HEK293 (cell line): ENCODE data around the gene GSG1L.

ENCODE experiments used
- CTCF ChIA-PET: fragments of 350-600 bp; formaldehyde crosslinking; extraction: SDS; loops from one replicate; lab custom pipeline; 2021; ENCODE audit warnings: antibody characterized with exemption; lab: Yijun Ruan, JAX
- POLR2A ChIA-PET: fragments of 300-600 bp; formaldehyde crosslinking; extraction: SDS; loops from one replicate; lab custom pipeline; 2020; ENCODE audit warnings: antibody characterized with exemption, inconsistent platforms; lab: Yijun Ruan, JAX
- H3K27ac ChIP-seq: fragments of 200-500 bp; sonication (Bioruptor generic); 2 replicates; pipeline ENCODE4 v1.5.1; 2014; ENCODE audit warnings: low read depth, low read length, control low read depth, inconsistent platforms; ENCODE audit errors: extremely low read depth
- H3K36me3 ChIP-seq, 2 experiments: fragments of 200-500 bp in 1 of 2; sonication (Bioruptor generic) in 1 of 2; 1 replicate in 1 of 2; 2 replicates in 1 of 2; pipeline ENCODE4 v1.5.1; 2014 to 2017; ENCODE audit warnings: inconsistent platforms in 2 of 2, low read length in 2 of 2; ENCODE audit not compliant: control insufficient read depth in 2 of 2, insufficient read depth in 1 of 2
- H3K4me1 ChIP-seq: fragments of 200-500 bp; sonication (Bioruptor generic); 2 replicates; pipeline ENCODE4 v1.5.1; 2014; ENCODE audit warnings: mild to moderate bottlenecking, low read length, inconsistent platforms; ENCODE audit not compliant: control insufficient read depth, insufficient read depth
- H3K4me3 ChIP-seq: 2 replicates; pipeline ENCODE4 v1.5.1; 2011; ENCODE audit warnings: low read depth, mild to moderate bottlenecking, control low read depth, low read length, moderate library complexity
- H3K9me3 ChIP-seq: fragments of 200-500 bp; sonication (Bioruptor generic); 2 replicates; pipeline ENCODE4 v1.5.1; 2014; ENCODE audit warnings: low read depth, low read length, inconsistent platforms; ENCODE audit not compliant: control insufficient read depth, insufficient read depth
- HOXD13 ChIP-seq: sonication (generic); formaldehyde crosslinking; IDR thresholded peaks from 2 replicates; pipeline ENCODE4 v1.8.0; 2022; ENCODE audit warnings: missing genetic modification reagents, borderline replicate concordance
- ZIC2 ChIP-seq: fragments of 450-650 bp; formaldehyde crosslinking; IDR thresholded peaks from 2 replicates; pipeline ENCODE4 v1.5.1; 2016; ENCODE audit warnings: missing biosample characterization, missing genetic modification characterization
- ZNF16 ChIP-seq: fragments of 450-650 bp; formaldehyde crosslinking; IDR thresholded peaks from 2 replicates; pipeline ENCODE4 v1.5.1; 2016; ENCODE audit warnings: low read depth, missing biosample characterization, missing genetic modification characterization
- ZNF585B ChIP-seq: fragments of 450-650 bp; formaldehyde crosslinking; IDR thresholded peaks from 2 replicates; pipeline ENCODE4 v1.5.1; 2016; ENCODE audit warnings: missing biosample characterization, missing genetic modification characterization
- ZNF623 ChIP-seq: fragments of 450-650 bp; formaldehyde crosslinking; IDR thresholded peaks from 2 replicates; pipeline ENCODE4 v1.5.1; 2016; ENCODE audit warnings: missing biosample characterization, missing genetic modification characterization
- ZNF624 ChIP-seq: fragments of 450-650 bp; formaldehyde crosslinking; IDR thresholded peaks from 2 replicates; pipeline ENCODE4 v1.5.1; 2017; ENCODE audit warnings: missing biosample characterization, missing genetic modification characterization
- ZNF677 ChIP-seq: fragments of 450-650 bp; IDR thresholded peaks from 2 replicates; pipeline ENCODE4 v1.5.0; 2018; ENCODE audit warnings: missing biosample characterization, mild to moderate bottlenecking, missing genetic modification characterization, moderate library complexity
- ZNF701 ChIP-seq: fragments of 450-650 bp; formaldehyde crosslinking; IDR thresholded peaks from 2 replicates; pipeline ENCODE4 v1.5.1; 2016; ENCODE audit warnings: missing biosample characterization, missing genetic modification characterization
- ZNF707 ChIP-seq: fragments of 450-650 bp; formaldehyde crosslinking; IDR thresholded peaks from 2 replicates; pipeline ENCODE4 v1.5.1; 2016; ENCODE audit warnings: missing biosample characterization, missing genetic modification characterization
- ZNF76 ChIP-seq: fragments of 450-650 bp; formaldehyde crosslinking; IDR thresholded peaks from 2 replicates; pipeline ENCODE4; 2016; ENCODE audit warnings: low read depth, missing biosample characterization, missing genetic modification characterization, borderline replicate concordance
- ZNF777 ChIP-seq: fragments of 450-650 bp; formaldehyde crosslinking; IDR thresholded peaks from 2 replicates; pipeline ENCODE4 v1.5.1; 2017; ENCODE audit warnings: missing biosample characterization, missing genetic modification characterization, borderline replicate concordance
- ZNF837 ChIP-seq: fragments of 450-650 bp; formaldehyde crosslinking; IDR thresholded peaks from 2 replicates; pipeline ENCODE4 v1.5.1; 2016; ENCODE audit warnings: missing biosample characterization, missing genetic modification characterization
- TF ChIP-seq, protein P1 (sequence below): fragments of 450-650 bp; formaldehyde crosslinking; conservative IDR thresholded peaks from 2 replicates; pipeline ENCODE4 v1.5.1; 2016; ENCODE audit warnings: low read depth, missing biosample characterization, missing genetic modification characterization
- TF ChIP-seq, protein P2 (sequence below): fragments of 450-650 bp; formaldehyde crosslinking; IDR thresholded peaks from 2 replicates; pipeline ENCODE4 v1.5.1; 2016; ENCODE audit warnings: missing biosample characterization, missing genetic modification characterization
- TF ChIP-seq, protein P3 (sequence below): fragments of 450-650 bp; formaldehyde crosslinking; IDR thresholded peaks from 2 replicates; pipeline ENCODE4 v1.5.1; 2017; ENCODE audit warnings: missing biosample characterization, missing genetic modification characterization
- TF ChIP-seq, protein P4 (sequence below): fragments of 450-650 bp; formaldehyde crosslinking; IDR thresholded peaks from 2 replicates; pipeline ENCODE4 v1.5.1; 2016; ENCODE audit warnings: missing biosample characterization, missing genetic modification characterization
- TF ChIP-seq, protein P5 (sequence below): fragments of 450-650 bp; formaldehyde crosslinking; IDR thresholded peaks from 2 replicates; pipeline ENCODE4 v1.5.1; 2016; ENCODE audit warnings: missing biosample characterization, missing genetic modification characterization, borderline replicate concordance
- TF ChIP-seq, protein P6 (sequence below): fragments of 450-650 bp; formaldehyde crosslinking; IDR thresholded peaks from 2 replicates; pipeline ENCODE4 v1.5.1; 2016; ENCODE audit warnings: missing biosample characterization, missing genetic modification characterization, low read depth

The GSG1L gene

DNA sequence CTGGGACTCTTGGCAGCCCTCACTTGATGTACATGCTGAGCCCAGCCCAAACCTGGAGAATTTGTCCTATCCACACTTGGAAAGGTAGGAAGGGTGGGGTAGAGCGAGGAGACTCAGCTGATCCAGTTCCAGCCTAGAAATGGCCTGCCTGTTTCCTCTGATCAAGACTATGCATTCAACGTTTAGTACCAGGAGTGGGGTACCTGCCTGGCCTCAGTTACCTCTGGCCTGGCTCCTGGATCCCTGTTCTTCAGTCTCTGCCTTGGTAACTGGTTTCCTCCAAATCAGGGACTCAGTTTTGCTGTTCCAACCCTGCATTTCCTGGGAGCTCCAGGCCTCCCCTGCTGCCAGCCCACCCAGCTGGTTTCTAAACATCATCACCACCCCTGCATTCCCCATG lies 233.5 kb downstream of the GSG1L start:
- Histone ChIP-seq H3K4me3 (no peak overlapping the region), H3K4me1 (no peaks in the 10 kb centered on the region), H3K27ac (no peak overlapping the region), H3K9me3 (no peaks in the 10 kb centered on the region; the same call in 1 of the 2 replicates), H3K36me3 (no peaks in the 10 kb centered on the region)
- TF ChIP-seq ZNF707 (tag by site-specific recombination) (peak; percentile 93), ZNF837 (tag by site-specific recombination) (no peak), ZNF76 (no peak), ZIC2 (tag by site-specific recombination) (no peak)
- TF ChIP-seq, protein P1, sequence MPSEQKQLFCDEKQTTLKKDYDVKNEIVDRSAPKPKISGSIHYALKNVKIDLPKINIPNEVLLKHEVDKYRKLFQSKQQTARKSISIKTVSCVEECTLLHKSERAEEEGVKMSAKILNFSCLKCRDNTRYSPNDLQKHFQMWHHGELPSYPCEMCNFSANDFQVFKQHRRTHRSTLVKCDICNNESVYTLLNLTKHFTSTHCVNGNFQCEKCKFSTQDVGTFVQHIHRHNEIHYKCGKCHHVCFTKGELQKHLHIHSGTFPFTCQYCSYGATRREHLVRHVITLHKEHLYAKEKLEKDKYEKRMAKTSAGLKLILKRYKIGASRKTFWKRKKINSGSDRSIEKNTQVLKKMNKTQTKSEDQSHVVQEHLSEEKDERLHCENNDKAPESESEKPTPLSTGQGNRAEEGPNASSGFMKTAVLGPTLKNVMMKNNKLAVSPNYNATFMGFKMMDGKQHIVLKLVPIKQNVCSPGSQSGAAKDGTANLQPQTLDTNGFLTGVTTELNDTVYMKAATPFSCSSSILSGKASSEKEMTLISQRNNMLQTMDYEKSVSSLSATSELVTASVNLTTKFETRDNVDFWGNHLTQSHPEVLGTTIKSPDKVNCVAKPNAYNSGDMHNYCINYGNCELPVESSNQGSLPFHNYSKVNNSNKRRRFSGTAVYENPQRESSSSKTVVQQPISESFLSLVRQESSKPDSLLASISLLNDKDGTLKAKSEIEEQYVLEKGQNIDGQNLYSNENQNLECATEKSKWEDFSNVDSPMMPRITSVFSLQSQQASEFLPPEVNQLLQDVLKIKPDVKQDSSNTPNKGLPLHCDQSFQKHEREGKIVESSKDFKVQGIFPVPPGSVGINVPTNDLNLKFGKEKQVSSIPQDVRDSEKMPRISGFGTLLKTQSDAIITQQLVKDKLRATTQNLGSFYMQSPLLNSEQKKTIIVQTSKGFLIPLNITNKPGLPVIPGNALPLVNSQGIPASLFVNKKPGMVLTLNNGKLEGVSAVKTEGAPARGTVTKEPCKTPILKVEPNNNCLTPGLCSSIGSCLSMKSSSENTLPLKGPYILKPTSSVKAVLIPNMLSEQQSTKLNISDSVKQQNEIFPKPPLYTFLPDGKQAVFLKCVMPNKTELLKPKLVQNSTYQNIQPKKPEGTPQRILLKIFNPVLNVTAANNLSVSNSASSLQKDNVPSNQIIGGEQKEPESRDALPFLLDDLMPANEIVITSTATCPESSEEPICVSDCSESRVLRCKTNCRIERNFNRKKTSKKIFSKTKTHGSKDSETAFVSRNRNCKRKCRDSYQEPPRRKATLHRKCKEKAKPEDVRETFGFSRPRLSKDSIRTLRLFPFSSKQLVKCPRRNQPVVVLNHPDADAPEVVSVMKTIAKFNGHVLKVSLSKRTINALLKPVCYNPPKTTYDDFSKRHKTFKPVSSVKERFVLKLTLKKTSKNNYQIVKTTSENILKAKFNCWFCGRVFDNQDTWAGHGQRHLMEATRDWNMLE (tag by site-specific recombination): no peak
- POLR2A ChIA-PET: no interaction called here
- CTCF ChIA-PET: interaction anchor here (1.0 kb wide), 1 partner anchor 190 kb away, joined by 3 read pairs; no protein-coding TSS in a partner anchor

DNA sequence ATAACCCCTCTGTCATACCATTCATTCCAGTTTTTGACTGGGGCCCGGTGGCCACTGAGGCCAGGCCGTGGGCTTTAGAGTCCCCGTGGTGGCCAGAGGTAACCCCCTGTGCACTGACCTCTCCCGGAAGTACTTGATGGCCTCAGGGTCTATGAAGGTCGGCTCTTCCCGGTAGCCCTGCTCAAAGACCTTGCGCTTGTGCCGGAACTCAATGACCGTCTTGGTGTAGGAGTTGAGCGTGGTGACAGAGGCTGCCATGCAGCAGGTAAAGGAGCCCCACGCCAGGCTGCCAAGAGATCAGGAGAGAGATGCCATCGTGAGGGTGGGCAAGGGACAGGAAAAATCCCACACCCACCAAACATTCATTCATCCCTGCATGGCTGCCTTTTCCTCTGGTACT lies 234.8 kb downstream of the GSG1L start:
- TF ChIP-seq ZNF677 (tag by site-specific recombination) (no peak), ZNF585B (no peak), ZNF76 (no peak), ZNF623 (tag by site-specific recombination) (no peak), HOXD13 (no peak), ZNF777 (tag by site-specific recombination) (no peak), ZNF16 (tag by site-specific recombination) (no peak), ZNF701 (tag by site-specific recombination) (no peak), ZNF624 (tag by site-specific recombination) (no peak)
- TF ChIP-seq, protein P2, sequence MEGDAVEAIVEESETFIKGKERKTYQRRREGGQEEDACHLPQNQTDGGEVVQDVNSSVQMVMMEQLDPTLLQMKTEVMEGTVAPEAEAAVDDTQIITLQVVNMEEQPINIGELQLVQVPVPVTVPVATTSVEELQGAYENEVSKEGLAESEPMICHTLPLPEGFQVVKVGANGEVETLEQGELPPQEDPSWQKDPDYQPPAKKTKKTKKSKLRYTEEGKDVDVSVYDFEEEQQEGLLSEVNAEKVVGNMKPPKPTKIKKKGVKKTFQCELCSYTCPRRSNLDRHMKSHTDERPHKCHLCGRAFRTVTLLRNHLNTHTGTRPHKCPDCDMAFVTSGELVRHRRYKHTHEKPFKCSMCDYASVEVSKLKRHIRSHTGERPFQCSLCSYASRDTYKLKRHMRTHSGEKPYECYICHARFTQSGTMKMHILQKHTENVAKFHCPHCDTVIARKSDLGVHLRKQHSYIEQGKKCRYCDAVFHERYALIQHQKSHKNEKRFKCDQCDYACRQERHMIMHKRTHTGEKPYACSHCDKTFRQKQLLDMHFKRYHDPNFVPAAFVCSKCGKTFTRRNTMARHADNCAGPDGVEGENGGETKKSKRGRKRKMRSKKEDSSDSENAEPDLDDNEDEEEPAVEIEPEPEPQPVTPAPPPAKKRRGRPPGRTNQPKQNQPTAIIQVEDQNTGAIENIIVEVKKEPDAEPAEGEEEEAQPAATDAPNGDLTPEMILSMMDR (tag by site-specific recombination): no peak
- TF ChIP-seq, protein P3, sequence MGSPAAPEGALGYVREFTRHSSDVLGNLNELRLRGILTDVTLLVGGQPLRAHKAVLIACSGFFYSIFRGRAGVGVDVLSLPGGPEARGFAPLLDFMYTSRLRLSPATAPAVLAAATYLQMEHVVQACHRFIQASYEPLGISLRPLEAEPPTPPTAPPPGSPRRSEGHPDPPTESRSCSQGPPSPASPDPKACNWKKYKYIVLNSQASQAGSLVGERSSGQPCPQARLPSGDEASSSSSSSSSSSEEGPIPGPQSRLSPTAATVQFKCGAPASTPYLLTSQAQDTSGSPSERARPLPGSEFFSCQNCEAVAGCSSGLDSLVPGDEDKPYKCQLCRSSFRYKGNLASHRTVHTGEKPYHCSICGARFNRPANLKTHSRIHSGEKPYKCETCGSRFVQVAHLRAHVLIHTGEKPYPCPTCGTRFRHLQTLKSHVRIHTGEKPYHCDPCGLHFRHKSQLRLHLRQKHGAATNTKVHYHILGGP (tag by site-specific recombination): no peak
- TF ChIP-seq, protein P4, sequence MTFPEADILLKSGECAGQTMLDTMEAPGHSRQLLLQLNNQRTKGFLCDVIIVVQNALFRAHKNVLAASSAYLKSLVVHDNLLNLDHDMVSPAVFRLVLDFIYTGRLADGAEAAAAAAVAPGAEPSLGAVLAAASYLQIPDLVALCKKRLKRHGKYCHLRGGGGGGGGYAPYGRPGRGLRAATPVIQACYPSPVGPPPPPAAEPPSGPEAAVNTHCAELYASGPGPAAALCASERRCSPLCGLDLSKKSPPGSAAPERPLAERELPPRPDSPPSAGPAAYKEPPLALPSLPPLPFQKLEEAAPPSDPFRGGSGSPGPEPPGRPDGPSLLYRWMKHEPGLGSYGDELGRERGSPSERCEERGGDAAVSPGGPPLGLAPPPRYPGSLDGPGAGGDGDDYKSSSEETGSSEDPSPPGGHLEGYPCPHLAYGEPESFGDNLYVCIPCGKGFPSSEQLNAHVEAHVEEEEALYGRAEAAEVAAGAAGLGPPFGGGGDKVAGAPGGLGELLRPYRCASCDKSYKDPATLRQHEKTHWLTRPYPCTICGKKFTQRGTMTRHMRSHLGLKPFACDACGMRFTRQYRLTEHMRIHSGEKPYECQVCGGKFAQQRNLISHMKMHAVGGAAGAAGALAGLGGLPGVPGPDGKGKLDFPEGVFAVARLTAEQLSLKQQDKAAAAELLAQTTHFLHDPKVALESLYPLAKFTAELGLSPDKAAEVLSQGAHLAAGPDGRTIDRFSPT (tag by site-specific recombination): no peak
- TF ChIP-seq, protein P5, sequence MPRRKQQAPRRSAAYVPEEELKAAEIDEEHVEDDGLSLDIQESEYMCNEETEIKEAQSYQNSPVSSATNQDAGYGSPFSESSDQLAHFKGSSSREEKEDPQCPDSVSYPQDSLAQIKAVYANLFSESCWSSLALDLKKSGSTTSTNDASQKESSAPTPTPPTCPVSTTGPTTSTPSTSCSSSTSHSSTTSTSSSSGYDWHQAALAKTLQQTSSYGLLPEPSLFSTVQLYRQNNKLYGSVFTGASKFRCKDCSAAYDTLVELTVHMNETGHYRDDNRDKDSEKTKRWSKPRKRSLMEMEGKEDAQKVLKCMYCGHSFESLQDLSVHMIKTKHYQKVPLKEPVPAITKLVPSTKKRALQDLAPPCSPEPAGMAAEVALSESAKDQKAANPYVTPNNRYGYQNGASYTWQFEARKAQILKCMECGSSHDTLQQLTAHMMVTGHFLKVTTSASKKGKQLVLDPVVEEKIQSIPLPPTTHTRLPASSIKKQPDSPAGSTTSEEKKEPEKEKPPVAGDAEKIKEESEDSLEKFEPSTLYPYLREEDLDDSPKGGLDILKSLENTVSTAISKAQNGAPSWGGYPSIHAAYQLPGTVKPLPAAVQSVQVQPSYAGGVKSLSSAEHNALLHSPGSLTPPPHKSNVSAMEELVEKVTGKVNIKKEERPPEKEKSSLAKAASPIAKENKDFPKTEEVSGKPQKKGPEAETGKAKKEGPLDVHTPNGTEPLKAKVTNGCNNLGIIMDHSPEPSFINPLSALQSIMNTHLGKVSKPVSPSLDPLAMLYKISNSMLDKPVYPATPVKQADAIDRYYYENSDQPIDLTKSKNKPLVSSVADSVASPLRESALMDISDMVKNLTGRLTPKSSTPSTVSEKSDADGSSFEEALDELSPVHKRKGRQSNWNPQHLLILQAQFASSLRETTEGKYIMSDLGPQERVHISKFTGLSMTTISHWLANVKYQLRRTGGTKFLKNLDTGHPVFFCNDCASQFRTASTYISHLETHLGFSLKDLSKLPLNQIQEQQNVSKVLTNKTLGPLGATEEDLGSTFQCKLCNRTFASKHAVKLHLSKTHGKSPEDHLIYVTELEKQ (tag by site-specific recombination): no peak
- TF ChIP-seq, protein P6, sequence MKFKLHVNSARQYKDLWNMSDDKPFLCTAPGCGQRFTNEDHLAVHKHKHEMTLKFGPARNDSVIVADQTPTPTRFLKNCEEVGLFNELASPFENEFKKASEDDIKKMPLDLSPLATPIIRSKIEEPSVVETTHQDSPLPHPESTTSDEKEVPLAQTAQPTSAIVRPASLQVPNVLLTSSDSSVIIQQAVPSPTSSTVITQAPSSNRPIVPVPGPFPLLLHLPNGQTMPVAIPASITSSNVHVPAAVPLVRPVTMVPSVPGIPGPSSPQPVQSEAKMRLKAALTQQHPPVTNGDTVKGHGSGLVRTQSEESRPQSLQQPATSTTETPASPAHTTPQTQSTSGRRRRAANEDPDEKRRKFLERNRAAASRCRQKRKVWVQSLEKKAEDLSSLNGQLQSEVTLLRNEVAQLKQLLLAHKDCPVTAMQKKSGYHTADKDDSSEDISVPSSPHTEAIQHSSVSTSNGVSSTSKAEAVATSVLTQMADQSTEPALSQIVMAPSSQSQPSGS: no peak
- Histone ChIP-seq H3K9me3 (no peaks in the 10 kb centered on the region; the same call in 1 of the 2 replicates), H3K4me3 (no peak overlapping the region), H3K36me3 (no peaks in the 10 kb centered on the region), H3K4me1 (no peaks in the 10 kb centered on the region), H3K27ac (no peak overlapping the region)
- POLR2A ChIA-PET: no interaction called here
- CTCF ChIA-PET: no interaction called here
